GM11168 (cell line): Measurements from ENCODE around the gene ZNF765.
"Not testable (repeated sequence)": the region's sequence is repeated elsewhere in the genome, so short reads cannot be mapped to it uniquely, and the experiment has no call there.

Source experiments
- in situ Hi-C: fragments of 300-500 bp; cut with MboI; formaldehyde crosslinking; loops from one replicate; pipeline ENCODE4 v1.12.0; 2022; ENCODE audit warnings: low sequenced_read_pairs; ENCODE audit not compliant: unreplicated experiment

The ZNF765 gene

GRCh38 chr19:53394974-53395839 lies at the start of gene ZNF765:
Gene ZNF765 (plus strand): TSS chr19:53395149. CDS start chr19:53398016, 2,867 bp downstream.
- in situ Hi-C loops, result no loop called here

GRCh38 chr19:53355739-53356138 lies 39.2 kb upstream of the ZNF765 start:
- in situ Hi-C loops, result no loop called here

DNA sequence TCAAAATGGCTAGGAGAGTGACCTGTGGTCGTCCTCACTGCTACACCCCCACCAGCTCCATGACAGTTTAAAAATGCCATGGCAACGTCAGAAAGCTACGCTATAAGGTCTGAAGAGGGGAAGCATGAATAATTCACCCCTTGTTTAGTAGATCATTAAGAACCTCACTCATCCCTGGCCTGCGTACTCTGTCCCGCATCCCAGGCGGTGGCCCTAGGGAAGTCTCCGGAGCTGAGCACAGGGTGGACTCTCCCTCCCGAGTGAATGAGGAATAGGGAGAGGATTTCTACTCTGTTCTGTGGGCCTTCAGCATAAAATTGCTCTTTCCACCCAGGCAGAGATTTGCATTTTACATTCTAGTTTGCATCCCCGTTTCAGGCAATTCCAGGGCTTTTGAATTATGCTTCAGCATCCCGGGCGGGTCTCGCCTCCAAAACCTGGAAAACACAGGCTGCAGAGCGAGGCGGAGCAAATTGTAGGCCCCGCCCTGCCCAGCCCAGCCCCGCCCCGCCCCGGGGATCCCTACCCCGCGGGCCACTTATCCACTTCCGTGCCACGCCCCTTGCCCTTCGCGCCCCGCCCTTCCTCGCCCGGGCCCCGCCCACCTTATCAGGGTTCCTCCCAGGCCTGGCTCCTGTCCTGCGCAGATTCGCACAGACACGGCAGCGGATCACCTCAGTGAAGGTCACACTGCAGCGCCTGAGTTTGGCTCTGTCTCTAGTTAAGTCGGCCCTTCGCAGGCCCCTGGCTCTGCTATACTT lies 36.9 kb upstream of the ZNF765 start:
- in situ Hi-C loops, result no loop called here

GRCh38 chr19:53360056-53360455 lies 34.9 kb upstream of the ZNF765 start:
- in situ Hi-C loops, result not testable (repeated sequence)

- in situ Hi-C loops, result loop anchor here (5.0 kb wide), 1 partner anchor 678 kb away; no protein-coding TSS in a partner anchor
Measured at GRCh38 chr19:53365134-53365898, 29.6 kb upstream of the ZNF765 start, which contains the start of gene ZNF525. Gene ZNF525 (plus strand): TSS chr19:53365705. CDS start chr19:53372282, 6,577 bp downstream.

- in situ Hi-C loops, result loop anchor here (5.0 kb wide), 1 partner anchor 679 kb away; no protein-coding TSS in a partner anchor
Measured at GRCh38 chr19:53365899-53366493, 29.0 kb upstream of the ZNF765 start.

DNA sequence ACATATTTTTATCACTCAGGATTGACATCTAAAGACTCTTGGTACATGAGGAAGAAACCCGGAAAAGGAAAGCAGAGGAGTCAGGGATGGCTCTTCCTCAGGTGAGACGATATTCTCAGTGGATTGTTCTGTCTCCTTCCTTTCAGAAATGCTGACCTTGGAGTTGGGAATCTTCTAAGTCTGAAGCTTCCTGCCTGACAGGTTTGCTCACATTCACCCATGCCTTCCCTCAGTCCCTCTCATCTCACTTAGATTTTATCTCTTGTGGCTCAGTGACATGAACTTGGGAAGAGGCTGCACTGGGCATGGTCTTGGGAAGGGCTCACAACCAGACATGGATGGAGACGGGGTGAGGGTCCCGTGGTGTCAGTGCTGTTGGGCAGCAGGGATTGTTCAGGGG lies 22.8 kb upstream of the ZNF765 start:
- in situ Hi-C loops, result no loop called here

- in situ Hi-C loops, result no loop called here
Measured at GRCh38 chr19:53374288-53374687, 20.7 kb upstream of the ZNF765 start.

GRCh38 chr19:53374743-53375142 lies 20.2 kb upstream of the ZNF765 start:
- in situ Hi-C loops, result no loop called here

- in situ Hi-C loops, result no loop called here
Measured at GRCh38 chr19:53381376-53381775, 13.6 kb upstream of the ZNF765 start.

DNA sequence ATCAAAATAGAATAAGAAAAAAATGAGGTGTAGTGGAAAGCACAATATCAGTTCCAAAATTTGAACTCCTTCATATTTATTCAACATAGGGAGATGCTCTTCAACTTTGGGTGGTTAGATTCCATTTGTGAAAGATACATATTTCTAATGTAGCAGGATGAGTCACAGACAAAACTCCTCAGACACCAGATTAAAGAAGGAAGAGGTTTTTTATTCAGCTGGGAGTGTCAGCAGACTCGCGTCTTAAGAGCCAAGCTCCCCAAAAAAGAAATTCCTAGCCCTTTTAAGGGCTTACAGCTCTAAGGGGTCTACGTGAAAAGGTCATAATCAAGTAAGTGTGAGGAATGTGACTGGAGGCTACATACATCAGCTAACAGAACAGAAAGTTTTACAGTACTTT lies 6.8 kb upstream of the ZNF765 start:
- in situ Hi-C loops, result no loop called here

DNA sequence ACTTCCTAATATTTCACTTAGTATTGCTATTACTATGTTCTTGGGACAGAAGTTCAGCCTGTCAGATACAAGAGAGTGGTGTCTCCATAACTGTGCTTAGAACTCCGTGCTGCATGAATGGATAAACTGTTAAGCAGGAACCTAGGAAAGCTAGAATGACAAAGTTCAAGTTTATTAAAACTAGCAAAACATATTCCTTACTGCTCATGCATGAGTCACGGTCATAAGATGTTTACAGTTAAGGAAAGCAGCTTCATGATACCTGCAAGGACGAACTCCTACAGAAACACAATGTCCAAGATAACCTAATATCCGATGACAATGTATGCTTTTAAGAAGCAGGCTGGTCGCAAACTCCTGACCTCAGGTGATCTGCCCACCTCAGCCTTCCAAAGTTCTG lies 6.0 kb upstream of the ZNF765 start:
- in situ Hi-C loops, result no loop called here

DNA sequence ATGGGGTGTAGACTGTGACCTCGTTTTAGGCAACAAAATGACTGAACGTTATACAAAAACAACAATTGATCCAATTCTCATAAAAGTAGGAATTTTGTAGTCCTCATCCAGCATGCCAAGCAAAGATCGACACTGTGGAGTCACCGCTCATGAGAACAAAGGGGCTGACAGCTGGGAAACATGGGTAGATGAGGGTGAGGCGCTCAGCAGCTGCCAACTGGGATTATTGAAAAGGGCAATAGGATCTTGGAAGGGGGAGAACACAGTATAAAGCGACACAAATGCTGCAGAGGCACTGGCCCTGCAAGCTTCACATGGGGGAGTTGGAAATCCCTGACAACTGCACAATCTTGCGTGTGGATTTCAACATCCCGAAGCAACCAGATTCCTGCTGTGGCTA lies 5.4 kb upstream of the ZNF765 start:
- in situ Hi-C loops, result no loop called here

DNA sequence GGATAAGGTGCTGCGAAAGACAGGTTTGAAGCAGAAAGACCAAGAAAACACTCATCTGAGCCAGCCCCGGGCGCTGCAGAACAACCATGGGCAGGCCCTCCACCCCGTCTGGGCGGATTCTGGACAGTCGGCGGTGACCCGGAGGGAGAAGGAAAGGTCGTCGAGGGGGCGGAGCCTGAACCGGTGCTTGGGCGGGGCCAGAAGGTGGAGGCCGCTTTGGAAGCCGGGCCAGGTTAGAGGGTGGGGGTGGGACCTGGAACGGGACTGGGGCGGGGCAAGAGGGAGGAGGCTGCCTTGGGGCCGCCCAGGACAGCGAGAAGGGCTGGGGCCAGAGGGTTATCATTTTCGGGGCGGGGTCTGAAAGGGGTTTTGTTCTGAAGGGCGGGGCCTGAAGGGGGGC lies 5.0 kb upstream of the ZNF765 start:
- in situ Hi-C loops, result no loop called here

GRCh38 chr19:53394522-53394973 lies 401 bp upstream of the ZNF765 start:
- in situ Hi-C loops, result no loop called here

GRCh38 chr19:53395840-53396524 lies 1.0 kb downstream of the ZNF765 start:
- in situ Hi-C loops, result not testable (repeated sequence)

DNA sequence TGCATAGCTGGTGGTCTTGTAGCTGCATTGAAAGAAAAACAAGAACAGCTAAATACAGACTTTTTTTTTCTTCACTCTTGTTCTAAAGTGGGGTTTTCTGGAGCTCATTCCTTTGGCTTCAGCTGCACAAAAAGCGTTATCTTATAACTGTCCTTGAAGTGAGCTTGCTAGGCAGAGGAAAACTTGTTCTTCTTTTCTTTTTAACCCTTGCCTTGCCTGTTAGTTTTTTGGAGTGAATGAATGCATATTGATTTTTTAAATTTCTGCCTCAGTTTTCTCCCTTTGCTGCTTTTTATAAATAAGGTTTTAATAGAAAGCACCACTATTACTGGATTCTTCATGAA lies 1.5 kb downstream of the ZNF765 start:
- in situ Hi-C loops, result no loop called here

GRCh38 chr19:53397918-53398317 lies 3.0 kb downstream of the ZNF765 start:
- in situ Hi-C loops, result not testable (repeated sequence)

DNA sequence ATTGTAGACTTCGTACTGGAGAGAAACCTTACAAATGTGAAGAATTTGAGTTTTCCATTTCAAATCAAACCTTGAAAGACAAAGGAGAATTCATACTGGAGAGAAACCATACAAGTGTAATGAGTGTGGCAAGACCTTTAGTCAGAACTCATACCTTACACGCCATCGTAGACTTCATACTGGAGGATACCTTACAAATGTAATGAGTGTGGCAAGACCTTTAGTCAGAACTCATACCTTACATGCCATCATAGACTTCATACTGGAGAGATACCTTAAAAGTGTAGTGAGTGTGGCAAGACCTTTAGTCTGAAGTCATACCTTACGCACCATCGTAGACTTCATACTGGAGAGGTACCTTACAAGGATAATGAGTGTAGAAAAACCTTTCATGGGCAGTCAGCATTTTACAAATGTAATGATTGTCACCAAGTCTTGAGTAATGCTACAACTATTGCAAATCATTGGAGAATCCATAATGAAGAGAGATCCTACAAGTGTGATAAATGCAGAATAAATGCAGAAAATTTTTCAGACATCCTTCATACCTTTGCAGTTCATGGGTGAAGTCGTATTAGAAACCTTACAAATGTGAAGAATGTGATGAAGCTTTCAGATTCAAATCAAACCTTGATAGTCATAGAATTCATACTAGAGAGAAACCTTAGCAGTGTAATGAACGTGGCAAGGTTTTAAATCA lies 14.7 kb downstream of the ZNF765 start:
- in situ Hi-C loops, result no loop called here
